ENCODE measurements around the gene TENM4. TPM values are rescaled to one million over a fixed set of nuclear protein-coding genes. Genes with fewer than 3 reads are reported as not detected.

The TENM4 gene
- total RNA-seq, 1 experiment from 2014 or later: 0.39 TPM

DNA sequence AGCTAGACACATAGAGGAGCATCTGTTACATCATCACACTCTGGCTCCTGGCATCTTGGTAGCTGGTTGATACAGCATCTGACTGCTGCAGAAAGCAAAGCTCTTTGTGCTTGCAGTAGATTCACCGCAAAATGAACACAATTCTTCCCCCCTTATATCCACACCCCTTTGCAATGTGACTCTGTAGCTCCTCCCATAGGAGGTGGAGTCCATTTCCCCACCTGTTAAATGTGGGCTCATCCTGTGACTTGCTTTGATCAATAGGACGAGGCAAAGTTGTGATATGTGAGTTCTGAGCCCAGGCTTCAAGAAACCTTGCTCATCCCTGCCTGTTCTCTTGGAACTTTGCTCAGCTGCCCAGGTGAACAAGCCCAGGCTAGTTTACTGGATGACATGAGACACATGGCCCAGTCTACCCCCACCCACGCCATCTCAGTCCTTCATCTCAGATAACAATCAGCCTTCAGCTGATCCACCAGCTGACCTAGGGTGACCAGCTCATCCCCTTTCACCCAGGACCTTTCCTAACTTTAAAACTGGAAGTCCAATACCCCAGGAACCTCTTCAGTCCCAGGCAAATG lies 272.2 kb downstream of the TENM4 start:
- intact Hi-C loops (cut with micrococcal nuclease; ENCODE audit: unreplicated experiment) (no loop called here), in situ Hi-C loops (cut with HindIII; ENCODE audit: low pct_unique_long_range_greater_than_20kb, low sequenced_read_pairs) (no loop called here)
- ATAC-seq: no peak
- no peak overlapping the region for H3K4me3 ChIP-seq (ENCODE audit: low read depth in 2 of 2, low read length in 2 of 2)
- H3K36me3 ChIP-seq (ENCODE audit: control insufficient read depth, insufficient read depth, low read length): no peaks in the 10 kb centered on the region; the same call in 1 of the 2 replicates
- H3K4me1 ChIP-seq (ENCODE audit: control insufficient read depth, insufficient read depth, low read length): no peaks in the 10 kb centered on the region
- CTCF ChIA-PET: no interaction called here
- POLR2A ChIA-PET: no interaction called here
- TF ChIP-seq POLR2AphosphoS5 (IDR thresholded peaks at IDR 0.05; ENCODE audit: low read depth, low read length): no peak
- TF ChIP-seq, protein P1, sequence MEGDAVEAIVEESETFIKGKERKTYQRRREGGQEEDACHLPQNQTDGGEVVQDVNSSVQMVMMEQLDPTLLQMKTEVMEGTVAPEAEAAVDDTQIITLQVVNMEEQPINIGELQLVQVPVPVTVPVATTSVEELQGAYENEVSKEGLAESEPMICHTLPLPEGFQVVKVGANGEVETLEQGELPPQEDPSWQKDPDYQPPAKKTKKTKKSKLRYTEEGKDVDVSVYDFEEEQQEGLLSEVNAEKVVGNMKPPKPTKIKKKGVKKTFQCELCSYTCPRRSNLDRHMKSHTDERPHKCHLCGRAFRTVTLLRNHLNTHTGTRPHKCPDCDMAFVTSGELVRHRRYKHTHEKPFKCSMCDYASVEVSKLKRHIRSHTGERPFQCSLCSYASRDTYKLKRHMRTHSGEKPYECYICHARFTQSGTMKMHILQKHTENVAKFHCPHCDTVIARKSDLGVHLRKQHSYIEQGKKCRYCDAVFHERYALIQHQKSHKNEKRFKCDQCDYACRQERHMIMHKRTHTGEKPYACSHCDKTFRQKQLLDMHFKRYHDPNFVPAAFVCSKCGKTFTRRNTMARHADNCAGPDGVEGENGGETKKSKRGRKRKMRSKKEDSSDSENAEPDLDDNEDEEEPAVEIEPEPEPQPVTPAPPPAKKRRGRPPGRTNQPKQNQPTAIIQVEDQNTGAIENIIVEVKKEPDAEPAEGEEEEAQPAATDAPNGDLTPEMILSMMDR (IDR thresholded peaks at IDR 0.05): no peak
- TF ChIP-seq, protein P2, sequence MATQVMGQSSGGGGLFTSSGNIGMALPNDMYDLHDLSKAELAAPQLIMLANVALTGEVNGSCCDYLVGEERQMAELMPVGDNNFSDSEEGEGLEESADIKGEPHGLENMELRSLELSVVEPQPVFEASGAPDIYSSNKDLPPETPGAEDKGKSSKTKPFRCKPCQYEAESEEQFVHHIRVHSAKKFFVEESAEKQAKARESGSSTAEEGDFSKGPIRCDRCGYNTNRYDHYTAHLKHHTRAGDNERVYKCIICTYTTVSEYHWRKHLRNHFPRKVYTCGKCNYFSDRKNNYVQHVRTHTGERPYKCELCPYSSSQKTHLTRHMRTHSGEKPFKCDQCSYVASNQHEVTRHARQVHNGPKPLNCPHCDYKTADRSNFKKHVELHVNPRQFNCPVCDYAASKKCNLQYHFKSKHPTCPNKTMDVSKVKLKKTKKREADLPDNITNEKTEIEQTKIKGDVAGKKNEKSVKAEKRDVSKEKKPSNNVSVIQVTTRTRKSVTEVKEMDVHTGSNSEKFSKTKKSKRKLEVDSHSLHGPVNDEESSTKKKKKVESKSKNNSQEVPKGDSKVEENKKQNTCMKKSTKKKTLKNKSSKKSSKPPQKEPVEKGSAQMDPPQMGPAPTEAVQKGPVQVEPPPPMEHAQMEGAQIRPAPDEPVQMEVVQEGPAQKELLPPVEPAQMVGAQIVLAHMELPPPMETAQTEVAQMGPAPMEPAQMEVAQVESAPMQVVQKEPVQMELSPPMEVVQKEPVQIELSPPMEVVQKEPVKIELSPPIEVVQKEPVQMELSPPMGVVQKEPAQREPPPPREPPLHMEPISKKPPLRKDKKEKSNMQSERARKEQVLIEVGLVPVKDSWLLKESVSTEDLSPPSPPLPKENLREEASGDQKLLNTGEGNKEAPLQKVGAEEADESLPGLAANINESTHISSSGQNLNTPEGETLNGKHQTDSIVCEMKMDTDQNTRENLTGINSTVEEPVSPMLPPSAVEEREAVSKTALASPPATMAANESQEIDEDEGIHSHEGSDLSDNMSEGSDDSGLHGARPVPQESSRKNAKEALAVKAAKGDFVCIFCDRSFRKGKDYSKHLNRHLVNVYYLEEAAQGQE (IDR thresholded peaks at IDR 0.05; ENCODE audit: insufficient read depth in 1 of 2, low read depth in 2 of 2, low read length in 1 of 2): no peak
- TF ChIP-seq SIN3A (IDR thresholded peaks at IDR 0.05; ENCODE audit: borderline replicate concordance, insufficient read depth, low read depth, low read length): no peak
- TF ChIP-seq TCF7L2 (IDR thresholded peaks at IDR 0.05; ENCODE audit: low read depth, low read length): no peak
- H3K9me3 ChIP-seq (ENCODE audit: control insufficient read depth, insufficient read depth, low read depth, low read length): no peaks in the 10 kb centered on the region
- H3K27ac ChIP-seq (ENCODE audit: low read length): no peak overlapping the region
- peaks cover 3% of the 10 kb centered on the region; the same call in 1 of the 2 replicates for H3K27me3 ChIP-seq (ENCODE audit: control insufficient read depth, insufficient read depth, low read length)
- no TSS peak for BruUV-seq (replicated peaks)
- DNase-seq (ENCODE audit: low read depth, low spot score): no peak

DNA sequence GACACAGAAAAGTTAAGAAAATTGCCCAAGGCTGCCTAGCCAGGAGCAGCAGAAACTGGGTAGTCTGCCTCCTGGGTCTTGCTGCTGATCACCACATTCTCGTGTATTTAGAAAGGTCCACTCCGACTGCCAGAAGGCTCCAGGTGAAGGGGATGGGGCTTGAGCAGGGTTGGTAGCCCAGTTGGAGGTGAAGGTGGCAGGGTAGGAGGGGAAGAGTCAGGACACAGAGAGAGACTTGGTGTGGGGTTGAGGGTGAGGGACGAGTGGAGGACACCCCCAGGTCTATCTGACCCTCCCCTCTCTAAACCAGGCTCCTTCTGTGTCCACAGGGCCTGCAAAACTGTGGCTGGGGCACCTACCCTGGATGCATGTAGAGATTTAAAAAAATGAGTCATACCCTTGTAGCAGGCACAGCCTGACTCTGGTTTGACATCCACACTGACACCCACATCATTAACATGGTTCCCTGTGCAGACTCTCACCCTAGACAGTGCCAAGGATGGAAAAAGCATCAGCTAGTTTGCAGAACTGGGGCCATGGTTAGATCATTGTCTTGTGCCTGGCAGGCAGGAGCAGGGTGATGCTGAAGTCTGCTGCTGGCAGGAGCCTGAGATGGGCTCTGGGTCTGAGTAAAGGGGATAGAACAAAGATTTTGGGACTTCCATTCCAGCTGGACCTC lies 273.2 kb downstream of the TENM4 start:
- Histone ChIP-seq H3K27me3 (ENCODE audit: control insufficient read depth, insufficient read depth, low read length) (peaks cover 3% of the 10 kb centered on the region; the same call in 1 of the 2 replicates), H3K9me3 (ENCODE audit: control insufficient read depth, insufficient read depth, low read depth, low read length) (no peaks in the 10 kb centered on the region), H3K4me3 (ENCODE audit: low read depth in 2 of 2, low read length in 2 of 2) (no peak overlapping the region), H3K4me1 (ENCODE audit: control insufficient read depth, insufficient read depth, low read length) (no peaks in the 10 kb centered on the region), H3K36me3 (ENCODE audit: control insufficient read depth, insufficient read depth, low read length) (no peaks in the 10 kb centered on the region; the same call in 1 of the 2 replicates), H3K27ac (ENCODE audit: low read length) (no peak overlapping the region)
- no TSS peak for BruUV-seq (replicated peaks)
- intact Hi-C loops (cut with micrococcal nuclease; ENCODE audit: unreplicated experiment) (no loop called here), in situ Hi-C loops (cut with HindIII; ENCODE audit: low pct_unique_long_range_greater_than_20kb, low sequenced_read_pairs) (no loop called here)
- ATAC-seq (no peak), DNase-seq (ENCODE audit: low read depth, low spot score) (no peak)
- POLR2A ChIA-PET: no interaction called here
- TF ChIP-seq SIN3A (IDR thresholded peaks at IDR 0.05; ENCODE audit: borderline replicate concordance, insufficient read depth, low read depth, low read length): no peak
- no peak for TF ChIP-seq TCF7L2 (IDR thresholded peaks at IDR 0.05; ENCODE audit: low read depth, low read length)
- TF ChIP-seq, protein P1 (IDR thresholded peaks at IDR 0.05): no peak
- TF ChIP-seq POLR2AphosphoS5 (IDR thresholded peaks at IDR 0.05; ENCODE audit: low read depth, low read length): no peak
- TF ChIP-seq, protein P2 (IDR thresholded peaks at IDR 0.05; ENCODE audit: insufficient read depth in 1 of 2, low read depth in 2 of 2, low read length in 1 of 2): no peak
- CTCF ChIA-PET: no interaction called here
